Natural killer cell treated with Interleukin-12 subunit alpha and Interleukin-12 subunit beta and Interleukin-15 and Interleukin-18, amount 100 ng/mL, for 72 hours (primary cell): ENCODE results near the gene LSS. TPM values are rescaled to one million over a fixed set of nuclear protein-coding genes. Genes with fewer than 3 reads are reported as not detected.
"Not testable (repeated sequence)": the region's sequence is repeated elsewhere in the genome, so short reads cannot be mapped to it uniquely, and the experiment has no call there.

Source experiments
- ATAC-seq, 2 donors: fragments of 150-1000 bp; cut with Tn5 transposase in 1 of 2; sonication (Bioruptor Pico), chemical (Tn5 transposase) in 1 of 2; 2 replicates each; pipeline ENCODE4 v1.10.0; 2021
- DNase-seq: peaks from one replicate; pipeline ENCODE4 v3.0.0; 2022; ENCODE audit warnings: low spot score
- H3K27ac Mint-ChIP-seq, 2 donors: 1 replicate in 1 of 2; 2 replicates in 1 of 2; pipeline ENCODE4 v1.8.0; 2022; ENCODE audit warnings: mixed read lengths in 2 of 2, mild to moderate bottlenecking in 1 of 2, moderate library complexity in 1 of 2
- H3K27me3 Mint-ChIP-seq, 2 donors: 1 replicate in 1 of 2; 2 replicates in 1 of 2; pipeline ENCODE4 v1.8.0; 2022; ENCODE audit warnings: mixed read lengths in 2 of 2
- H3K36me3 Mint-ChIP-seq: one replicate; pipeline ENCODE4 v1.8.0; 2022; ENCODE audit warnings: mixed read lengths
- H3K4me1 Mint-ChIP-seq, 2 donors: 1 replicate in 1 of 2; 2 replicates in 1 of 2; pipeline ENCODE4 v1.8.0; 2022; ENCODE audit warnings: low read depth in 2 of 2, mixed read lengths in 2 of 2, mild to moderate bottlenecking in 1 of 2
- H3K4me3 Mint-ChIP-seq: one replicate; pipeline ENCODE4 v1.8.0; 2022; ENCODE audit warnings: mixed read lengths
- H3K9me3 Mint-ChIP-seq: 2 replicates; pipeline ENCODE4 v1.8.0; 2022; ENCODE audit warnings: mixed read lengths
- total RNA-seq, 2 donors: library from RNA; stranded (reverse); gene quantifications; one replicate each; pipeline ENCODE4 v1.2.3, GENCODE V29; 2022

The LSS gene
- total RNA-seq, 2 donors from 2014 or later: 32.6 to 54.4 TPM

DNA sequence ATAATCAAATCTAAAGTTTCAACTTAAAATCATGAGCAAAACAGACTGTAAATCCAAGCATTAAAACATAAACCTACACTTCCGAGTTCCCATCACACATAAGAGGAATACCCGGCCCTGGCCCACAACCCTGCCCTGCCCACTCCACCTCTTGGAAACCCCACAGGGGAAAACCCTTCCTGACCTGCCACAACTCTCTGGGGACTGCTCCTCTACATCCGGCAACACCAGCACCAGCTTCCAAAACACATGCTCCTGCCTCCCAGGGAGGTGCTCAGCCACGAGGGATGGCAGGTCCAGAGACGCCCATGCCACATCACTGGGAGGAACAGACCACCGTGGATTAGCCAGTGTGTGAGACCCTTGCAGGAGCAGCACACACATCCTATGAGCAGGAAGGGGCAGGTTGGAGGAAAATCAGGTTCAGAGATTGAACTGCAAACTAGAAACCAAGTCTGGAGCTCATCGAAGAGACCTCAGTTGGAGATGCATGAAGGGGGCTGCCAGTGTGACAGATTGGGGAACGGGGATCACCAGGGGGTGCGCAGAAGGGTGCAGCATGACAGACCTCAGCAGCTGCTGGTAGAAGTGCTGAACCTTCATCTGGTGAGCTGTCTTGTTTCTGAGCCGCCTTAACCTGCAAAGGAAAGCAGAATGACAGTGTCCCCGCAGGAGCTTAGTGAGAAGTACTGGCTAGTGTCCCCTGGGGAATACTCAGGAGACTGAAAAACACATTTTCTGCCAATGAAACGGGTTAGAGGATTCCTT lies 25.8 kb upstream of the LSS start:
- Mint-ChIP-seq H3K36me3 (peaks cover 28% of the 10 kb centered on the region), H3K4me3 (peak overlapping the region; percentile 52), H3K27me3 (no peaks in the 10 kb centered on the region), H3K4me1 (peaks cover 34 to 45% of the 10 kb centered on the region in 2 donors), H3K27ac (peak overlapping the region; percentile 90 to 97), H3K9me3 (peaks cover 4% of the 10 kb centered on the region)
- DNase-seq (no peak), ATAC-seq (peak in 1 of 2 donors; percentile 40)

DNA sequence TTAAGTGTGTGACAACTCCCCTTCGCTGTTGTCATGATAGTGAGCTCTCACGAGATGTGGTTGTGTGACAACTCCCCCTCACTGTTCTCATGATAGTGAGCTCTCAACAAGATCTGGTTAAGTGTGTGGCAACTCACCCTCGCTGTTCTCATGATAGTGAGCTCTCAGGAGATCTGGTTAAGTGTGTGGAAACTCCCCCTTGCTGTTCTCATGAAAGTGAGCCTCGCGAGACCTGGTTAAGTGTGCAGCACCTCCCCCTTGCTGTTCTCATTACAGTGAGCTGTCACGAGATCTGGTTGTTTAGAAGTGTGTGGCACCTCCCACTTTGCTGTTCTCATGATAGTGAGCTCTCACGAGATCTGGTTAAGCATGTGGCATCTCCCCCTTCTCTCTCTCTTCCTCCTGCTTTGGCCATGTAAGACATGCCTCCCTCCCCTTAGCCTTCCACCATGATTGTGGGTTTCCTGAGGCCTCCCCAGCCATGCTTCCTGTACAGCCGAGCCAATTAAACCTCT lies 25.1 kb upstream of the LSS start:
- peak overlapping the region; percentile 90 to 97 for H3K27ac Mint-ChIP-seq
- peak; percentile 86 to 91 for ATAC-seq
- no peaks in the 10 kb centered on the region for H3K27me3 Mint-ChIP-seq
- peaks cover 34 to 45% of the 10 kb centered on the region in 2 donors for H3K4me1 Mint-ChIP-seq
- peaks cover 4% of the 10 kb centered on the region for H3K9me3 Mint-ChIP-seq
- peak overlapping the region; percentile 52 for H3K4me3 Mint-ChIP-seq
- H3K36me3 Mint-ChIP-seq: peaks cover 29% of the 10 kb centered on the region
- DNase-seq: peak; percentile 74

DNA sequence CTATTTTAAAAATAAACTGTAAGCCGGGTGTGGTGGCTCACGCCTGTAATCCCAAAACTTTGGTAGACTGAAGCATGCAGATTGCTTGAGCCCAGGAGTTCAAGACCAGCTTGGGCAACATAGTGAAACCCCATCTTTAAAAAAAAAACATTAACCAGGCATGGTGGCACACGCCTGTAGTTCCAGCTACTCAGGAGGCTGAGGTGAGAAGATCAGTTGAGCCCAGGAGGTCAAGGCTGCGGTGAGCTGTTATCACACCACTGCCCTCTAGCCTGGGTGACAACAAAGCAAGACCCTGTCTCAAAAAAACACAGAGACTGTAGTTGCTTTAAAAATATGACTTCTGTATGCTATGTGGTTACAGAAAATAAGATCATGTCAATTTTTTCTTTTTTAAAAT lies 24.3 kb upstream of the LSS start:
- Mint-ChIP-seq H3K9me3 (peaks cover 4% of the 10 kb centered on the region), H3K4me3 (no peak overlapping the region), H3K27me3 (no peaks in the 10 kb centered on the region), H3K27ac (peak overlapping the region; percentile 90 to 97), H3K4me1 (peaks cover 34 to 45% of the 10 kb centered on the region in 2 donors), H3K36me3 (peaks cover 33% of the 10 kb centered on the region)
- DNase-seq: no peak
- ATAC-seq: no peak

DNA sequence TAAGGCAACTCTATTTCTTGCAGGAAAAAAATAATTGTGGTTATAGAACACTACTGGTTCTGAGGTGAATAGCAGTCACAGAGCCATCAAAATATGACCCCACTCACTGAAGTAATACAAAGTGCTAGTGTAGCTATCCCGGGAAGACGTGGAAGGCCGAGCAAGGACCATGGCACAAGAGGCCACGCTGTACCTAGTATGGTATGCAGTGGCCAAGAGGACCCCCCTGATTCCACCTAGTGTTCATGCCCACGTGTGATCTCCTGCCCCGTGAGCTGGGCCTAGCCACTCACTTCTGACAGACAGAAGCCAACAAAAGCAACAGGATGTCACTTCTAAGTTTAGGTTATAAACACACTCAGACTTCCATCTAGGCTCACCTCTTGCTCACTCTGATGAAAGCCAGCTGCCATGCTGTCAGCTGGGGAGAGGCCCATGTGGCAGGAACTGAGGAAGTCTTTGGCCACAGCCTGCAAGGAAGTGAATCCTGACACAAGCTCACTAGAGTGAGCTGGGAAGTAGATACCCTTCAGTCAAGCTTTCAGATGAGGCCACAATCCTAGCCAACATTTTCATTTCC lies 21.7 kb upstream of the LSS start:
- Mint-ChIP-seq H3K9me3 (peaks cover 4% of the 10 kb centered on the region), H3K27me3 (no peaks in the 10 kb centered on the region), H3K27ac (peak overlapping the region; percentile 67 to 93), H3K4me3 (no peak overlapping the region), H3K36me3 (peaks cover 48% of the 10 kb centered on the region), H3K4me1 (peaks cover 34 to 48% of the 10 kb centered on the region in 2 donors)
- ATAC-seq (no peak), DNase-seq (no peak)

DNA sequence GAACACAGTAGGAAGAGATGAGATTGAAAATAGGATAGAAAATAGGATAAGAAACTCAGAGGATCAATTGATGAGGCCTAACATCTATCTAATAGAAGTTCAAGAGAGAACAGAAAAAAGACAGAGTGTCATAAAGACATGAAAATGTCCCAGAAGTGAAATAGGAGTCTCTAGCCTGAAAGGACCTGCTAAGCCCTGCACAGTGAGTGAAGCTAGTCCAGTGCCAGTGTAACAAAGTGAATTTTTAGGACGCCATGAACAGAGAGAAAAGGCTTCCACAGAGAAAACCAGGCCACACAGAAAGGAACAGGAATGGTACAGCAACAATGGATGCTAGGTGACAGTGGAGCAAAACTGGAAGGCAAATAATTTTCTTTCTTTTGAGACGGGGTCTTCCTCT lies 20.3 kb upstream of the LSS start:
- no peak for ATAC-seq
- Mint-ChIP-seq H3K9me3 (peaks cover 2% of the 10 kb centered on the region), H3K27ac (peak overlapping the region in 1 of 2 donors; percentile 26), H3K27me3 (no peaks in the 10 kb centered on the region), H3K36me3 (peaks cover 37% of the 10 kb centered on the region), H3K4me3 (no peak overlapping the region), H3K4me1 (peaks cover 21 to 34% of the 10 kb centered on the region in 2 donors)
- DNase-seq: no peak

DNA sequence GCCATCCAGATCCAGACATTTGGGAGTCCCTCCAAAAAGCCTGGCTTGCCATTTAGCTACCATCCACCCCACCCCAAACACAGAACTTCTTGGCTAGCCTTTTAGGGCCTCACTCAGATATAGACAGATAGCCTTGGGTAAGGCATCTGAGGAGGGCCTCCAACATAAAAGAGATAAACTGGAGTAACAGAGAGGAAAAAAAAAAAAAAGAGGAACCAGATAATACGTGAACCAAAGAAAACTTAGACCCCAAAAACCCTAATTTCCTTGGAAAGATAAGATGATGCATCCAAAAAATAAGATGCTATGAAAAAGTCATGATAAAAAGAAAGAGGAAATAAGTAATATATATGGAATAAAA lies 19.8 kb upstream of the LSS start:
- Mint-ChIP-seq H3K27ac (peak overlapping the region in 1 of 2 donors; percentile 26), H3K9me3 (no peaks in the 10 kb centered on the region), H3K27me3 (no peaks in the 10 kb centered on the region), H3K4me1 (peaks cover 16 to 32% of the 10 kb centered on the region in 2 donors), H3K36me3 (peaks cover 34% of the 10 kb centered on the region), H3K4me3 (no peak overlapping the region)
- ATAC-seq (no peak), DNase-seq (no peak)

DNA sequence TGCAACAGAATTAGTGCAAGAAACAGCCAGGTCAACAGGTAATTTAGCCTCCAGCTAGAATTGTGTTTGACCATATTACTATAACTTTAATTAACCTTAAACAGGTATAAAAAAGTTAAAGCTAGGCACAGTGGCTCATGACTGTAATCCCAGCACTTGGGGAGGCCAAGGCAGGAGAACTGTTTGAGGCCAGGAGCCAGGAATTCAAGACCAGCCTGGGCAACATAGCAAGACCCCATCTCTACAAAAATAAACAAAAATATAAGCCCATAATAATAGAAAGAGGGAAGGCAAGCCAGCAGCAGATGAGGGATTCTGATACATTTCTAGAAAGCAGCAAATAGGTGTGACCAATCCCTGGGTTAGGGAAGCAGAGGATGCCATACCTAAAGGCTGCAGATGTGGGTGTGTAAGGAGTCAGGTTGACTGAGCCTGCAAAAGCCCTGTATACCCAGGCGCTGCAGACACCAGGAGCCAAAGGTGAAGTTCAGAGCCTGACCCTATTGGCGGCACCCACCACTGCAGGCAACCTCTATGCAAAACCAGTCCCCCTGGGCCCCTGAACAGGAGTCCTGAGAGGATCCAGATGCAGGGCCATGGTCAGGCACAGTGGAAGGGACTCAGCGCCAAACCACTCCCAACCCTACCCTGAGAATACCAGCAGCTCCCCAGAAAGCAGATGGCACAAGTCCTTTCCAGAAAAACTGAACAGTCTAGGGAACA lies 19.3 kb upstream of the LSS start:
- Mint-ChIP-seq H3K36me3 (peaks cover 37% of the 10 kb centered on the region), H3K27me3 (no peaks in the 10 kb centered on the region), H3K27ac (peak overlapping the region in 1 of 2 donors; percentile 26), H3K4me1 (peaks cover 15 to 31% of the 10 kb centered on the region in 2 donors), H3K4me3 (no peak overlapping the region), H3K9me3 (no peaks in the 10 kb centered on the region)
- DNase-seq: no peak
- no peak for ATAC-seq

DNA sequence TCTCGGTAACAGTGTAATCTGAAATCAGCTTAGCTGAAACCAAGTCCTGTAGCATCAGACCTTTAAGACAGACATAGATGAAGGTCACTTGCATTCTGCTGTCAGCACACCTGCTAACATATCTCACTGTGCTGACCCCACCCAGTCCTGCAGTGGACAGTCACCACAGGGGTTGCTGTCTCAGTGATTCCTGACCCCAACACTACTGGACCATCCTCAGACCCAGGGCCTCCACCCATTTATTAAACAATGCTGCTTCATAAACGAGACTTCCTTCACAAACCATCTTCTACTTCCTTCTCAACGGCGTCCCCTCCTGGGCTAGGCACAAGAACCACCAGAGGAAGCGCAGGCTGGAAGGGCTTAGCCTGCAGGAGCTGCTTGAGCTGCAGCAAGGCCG lies 17.8 kb upstream of the LSS start:
- Mint-ChIP-seq H3K27ac (peak overlapping the region in 1 of 2 donors; percentile 75), H3K27me3 (no peaks in the 10 kb centered on the region), H3K4me1 (peaks cover 15 to 27% of the 10 kb centered on the region in 2 donors), H3K4me3 (no peak overlapping the region), H3K36me3 (peaks cover 42% of the 10 kb centered on the region), H3K9me3 (no peaks in the 10 kb centered on the region)
- no peak for DNase-seq
- no peak for ATAC-seq

DNA sequence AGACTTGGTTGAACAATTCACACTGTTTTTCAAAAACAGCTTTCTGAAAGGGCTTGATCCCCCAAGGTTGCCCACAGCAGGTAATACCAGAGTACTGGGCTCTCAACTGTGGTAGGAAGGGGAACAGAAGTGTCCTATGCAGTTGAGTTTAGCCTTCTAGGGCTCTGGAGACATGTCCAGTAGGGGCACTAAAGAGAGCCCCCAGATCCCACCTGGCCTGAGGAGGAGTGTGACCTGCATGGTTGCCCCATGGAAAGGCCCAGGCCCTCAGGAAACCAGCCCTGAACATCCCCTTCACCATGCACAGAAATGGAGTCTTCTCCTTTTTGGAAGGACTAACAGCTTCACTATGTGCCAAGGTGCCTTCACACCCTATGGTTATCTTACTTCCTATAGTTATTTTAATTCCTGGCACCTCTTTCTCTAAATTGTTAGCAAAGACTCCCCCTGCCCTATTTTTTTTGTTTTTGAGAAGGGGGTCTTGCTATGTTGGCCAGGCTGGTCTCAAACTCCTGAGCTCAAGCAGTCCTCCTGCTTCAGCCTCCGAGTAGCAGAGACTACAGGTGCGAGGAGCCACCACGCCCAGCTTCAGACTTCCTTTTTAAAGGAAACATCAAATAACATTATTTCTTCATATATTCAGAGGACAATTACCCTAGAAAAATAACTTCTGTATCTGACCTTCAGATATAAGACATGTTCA lies 16.8 kb upstream of the LSS start:
- Mint-ChIP-seq H3K27ac (peak overlapping the region in 1 of 2 donors; percentile 75), H3K27me3 (no peaks in the 10 kb centered on the region), H3K4me1 (peaks cover 8 to 25% of the 10 kb centered on the region in 2 donors), H3K9me3 (no peaks in the 10 kb centered on the region), H3K36me3 (peaks cover 49% of the 10 kb centered on the region), H3K4me3 (no peak overlapping the region)
- no peak for ATAC-seq
- no peak for DNase-seq

DNA sequence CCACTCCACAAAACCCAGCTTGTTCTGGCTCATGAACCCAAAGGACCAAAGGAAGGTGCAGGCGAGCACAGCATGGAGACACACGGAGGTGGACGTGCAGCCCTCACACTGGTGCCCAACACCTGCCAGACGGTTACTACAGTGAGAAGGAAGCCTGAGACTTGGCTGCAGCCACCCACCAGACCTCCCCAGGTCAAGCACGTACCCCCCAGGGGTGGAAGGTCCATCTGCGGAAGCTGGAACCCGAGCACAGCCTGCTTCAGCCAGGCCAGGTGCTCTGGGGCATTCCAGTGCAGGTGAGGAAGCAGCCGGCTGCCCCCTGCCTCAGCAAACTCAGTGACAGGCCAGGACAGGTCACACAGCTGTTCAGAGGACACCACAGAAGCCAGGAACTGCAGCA lies 16.0 kb upstream of the LSS start:
- Mint-ChIP-seq H3K27ac (peak overlapping the region in 1 of 2 donors; percentile 48), H3K4me3 (no peak overlapping the region), H3K9me3 (no peaks in the 10 kb centered on the region), H3K27me3 (no peaks in the 10 kb centered on the region), H3K4me1 (peaks cover under 1 to 23% of the 10 kb centered on the region in 2 donors), H3K36me3 (peaks cover 47% of the 10 kb centered on the region)
- DNase-seq (no peak), ATAC-seq (no peak)

DNA sequence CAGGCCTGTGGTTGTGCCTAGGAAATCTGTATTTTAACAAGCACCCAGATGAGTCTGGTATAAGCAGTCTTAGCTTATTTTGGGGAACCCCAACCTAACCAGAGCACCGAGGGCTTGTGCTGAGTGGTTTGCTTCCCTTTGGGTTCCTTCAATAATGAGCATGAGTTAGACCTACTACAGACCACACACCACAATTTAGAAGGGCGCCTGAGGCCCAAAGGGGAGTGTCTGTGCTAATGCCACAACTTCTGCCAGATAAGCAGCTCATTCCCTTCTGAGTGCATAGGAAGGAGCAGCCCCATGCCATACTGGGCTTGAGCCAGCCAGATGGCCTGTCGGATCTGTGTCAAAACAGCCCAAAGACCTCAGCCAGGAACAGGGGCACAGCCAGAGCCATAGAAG lies 15.4 kb upstream of the LSS start:
- H3K4me3 Mint-ChIP-seq: no peak overlapping the region
- peak overlapping the region in 1 of 2 donors; percentile 49 for H3K27ac Mint-ChIP-seq
- H3K9me3 Mint-ChIP-seq: no peaks in the 10 kb centered on the region
- H3K4me1 Mint-ChIP-seq: peaks cover 0 to 26% of the 10 kb centered on the region in 2 donors
- DNase-seq (no peak), ATAC-seq (no peak)
- no peaks in the 10 kb centered on the region for H3K27me3 Mint-ChIP-seq
- peaks cover 52% of the 10 kb centered on the region for H3K36me3 Mint-ChIP-seq

DNA sequence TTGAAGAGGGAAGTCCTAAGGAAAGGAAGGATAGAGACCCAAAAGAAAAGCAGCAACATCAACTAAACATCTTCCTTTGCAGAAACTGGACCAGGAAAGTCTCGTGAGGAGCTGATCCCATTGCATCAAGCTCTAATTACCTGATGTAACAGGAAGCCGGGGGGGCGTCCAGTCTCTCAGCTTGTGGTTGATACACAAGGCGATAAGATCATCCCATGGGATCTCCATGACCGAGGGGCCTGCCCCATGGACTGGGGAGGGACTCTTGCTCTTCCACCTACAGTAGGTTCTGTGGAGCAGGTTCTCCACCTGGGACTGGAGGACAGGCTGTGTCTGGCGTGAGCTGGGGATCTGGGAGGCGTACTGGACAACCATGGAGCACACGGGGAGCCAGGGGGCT lies 14.8 kb upstream of the LSS start:
- H3K36me3 Mint-ChIP-seq: peaks cover 51% of the 10 kb centered on the region
- H3K9me3 Mint-ChIP-seq: no peaks in the 10 kb centered on the region
- no peak overlapping the region for H3K4me3 Mint-ChIP-seq
- H3K4me1 Mint-ChIP-seq: peaks cover 0 to 30% of the 10 kb centered on the region in 2 donors
- no peaks in the 10 kb centered on the region for H3K27me3 Mint-ChIP-seq
- H3K27ac Mint-ChIP-seq: peak overlapping the region in 1 of 2 donors; percentile 49
- DNase-seq: no peak
- ATAC-seq: no peak

DNA sequence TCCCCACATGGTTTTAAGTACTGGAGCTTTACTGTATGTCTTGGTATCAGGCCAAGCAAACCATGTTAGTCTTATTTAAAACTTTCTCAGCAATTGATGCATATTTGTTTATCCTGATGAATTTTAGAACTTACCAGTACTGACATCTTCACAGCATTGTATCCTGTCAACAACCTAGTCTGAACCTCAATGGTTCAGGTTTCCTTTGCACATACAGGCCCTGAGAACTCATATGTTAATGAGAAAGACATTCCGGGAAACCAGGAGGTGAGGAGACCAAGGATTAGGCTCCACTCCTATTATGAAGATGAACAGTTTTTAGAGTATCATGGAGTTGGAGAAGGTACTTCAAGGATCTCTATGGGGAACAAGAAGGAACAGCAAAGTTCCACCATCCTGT lies 13.0 kb upstream of the LSS start:
- DNase-seq, H3K9me3 Mint-ChIP-seq, H3K4me3 Mint-ChIP-seq, H3K27me3 Mint-ChIP-seq, H3K27ac Mint-ChIP-seq, ATAC-seq: not testable (repeated sequence)
- Mint-ChIP-seq H3K36me3 (peaks cover 43% of the 10 kb centered on the region), H3K4me1 (peaks cover 0 to 29% of the 10 kb centered on the region in 2 donors)
